GM19193 (cell line): Measurements from ENCODE around the gene M1AP.

Source experiments
- POLR2A ChIP-seq: IDR thresholded peaks from 4 replicates; pipeline ENCODE4 v1.6.1; 2011; ENCODE audit not compliant: insufficient read depth, insufficient read length; ENCODE audit errors: extremely low read depth

M1AP gene

GRCh38 chr2:74524005-74524404 is 124.1 kb downstream of the M1AP start:
- no peak for TF ChIP-seq POLR2A

- TF ChIP-seq POLR2A = no peak
Observed at GRCh38 chr2:74522516-74522915, 125.6 kb downstream of the M1AP start.

- no peak for TF ChIP-seq POLR2A
Observed at GRCh38 chr2:74516650-74517049, 131.5 kb downstream of the M1AP start.

GRCh38 chr2:74515981-74516633 is 132.0 kb downstream of the M1AP start:
- no peak for TF ChIP-seq POLR2A

GRCh38 chr2:74515271-74515980 is 132.7 kb downstream of the M1AP start:
- TF ChIP-seq POLR2A = no peak

- TF ChIP-seq POLR2A = no peak
Observed at GRCh38 chr2:74514368-74515270, 133.5 kb downstream of the M1AP start, which contains the start of gene TLX2. TLX2 (plus strand) TSS chr2:74514450; CDS start chr2:74514807, 357 bp downstream.

GRCh38 chr2:74513605-74514367 is 134.3 kb downstream of the M1AP start:
- no peak for TF ChIP-seq POLR2A

GRCh38 chr2:74512744-74513604 is 135.2 kb downstream of the M1AP start:
- no peak for TF ChIP-seq POLR2A

GRCh38 chr2:74511104-74511989 is 136.8 kb downstream of the M1AP start:
- TF ChIP-seq POLR2A = no peak

- TF ChIP-seq POLR2A = no peak
Observed at GRCh38 chr2:74510272-74510671, 137.9 kb downstream of the M1AP start.

- TF ChIP-seq POLR2A = no peak
Observed at GRCh38 chr2:74507926-74508520, 140.1 kb downstream of the M1AP start.
